ENCODE measurements around the gene MKNK2. TPM values are rescaled to one million over a fixed set of nuclear protein-coding genes. Genes with fewer than 3 reads are reported as not detected.

Gene MKNK2
- total RNA-seq, 3 donors from 2014 or later (not counting 1 experiment from before 2014, with no cell fraction given): 259 to 389 (median 322) TPM

DNA sequence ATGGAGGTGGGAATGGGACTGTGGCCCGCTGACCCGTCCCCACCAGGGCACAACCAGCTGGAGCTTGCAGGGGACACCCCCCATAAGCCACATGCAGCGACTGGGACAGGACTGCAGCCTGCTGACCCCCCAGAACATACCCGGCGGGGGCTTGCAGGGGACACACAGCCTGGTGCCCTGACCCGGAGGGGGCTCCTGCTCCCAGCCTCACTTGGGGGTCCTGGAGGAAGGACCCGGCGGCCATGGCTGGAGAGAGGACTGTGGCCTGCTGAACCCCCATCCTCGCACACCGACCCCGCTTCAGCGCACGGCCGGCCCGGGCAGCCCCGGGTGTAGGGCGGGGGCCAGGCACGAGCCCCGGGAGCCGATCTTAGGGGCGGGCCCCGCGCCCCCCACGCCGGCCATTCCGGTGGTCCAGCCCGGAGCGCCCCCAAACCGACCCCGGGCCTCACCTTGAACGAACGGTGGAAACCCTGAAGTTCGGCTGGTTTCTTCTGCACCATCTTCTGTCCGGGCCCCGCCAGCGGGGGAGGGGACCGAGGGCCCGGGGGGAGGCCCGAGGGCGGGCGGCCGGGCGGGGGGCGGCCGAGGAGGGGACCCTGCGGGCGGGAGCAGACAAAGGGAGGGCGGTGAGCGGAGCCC, 574 bp downstream of the MKNK2 start:
- H3K27ac Mint-ChIP-seq: peak overlapping the region; percentile 71 to 89
- Histone ChIP-seq H3K27ac (ENCODE audit: low read length) (peak overlapping the region; percentile 77), H3K27me3 (ENCODE audit: control insufficient read depth, insufficient read depth, low read length) (no peaks in the 10 kb centered on the region), H3K36me3 (ENCODE audit: control insufficient read depth, insufficient read depth, low read length) (peaks cover 27% of the 10 kb centered on the region), H3K4me1 (ENCODE audit: control insufficient read depth, insufficient read depth, low read length) (peaks cover 77% of the 10 kb centered on the region), H3K4me3 (ENCODE audit: low read length) (peak overlapping the region; percentile 91), H3K9me3 (ENCODE audit: control insufficient read depth, insufficient read depth, low read length) (no peaks in the 10 kb centered on the region)
- peak overlapping the region; percentile 81 for H3K4me3 Mint-ChIP-seq
- peak in 2 of 3 donors; percentile 7 to 8 for ATAC-seq
- H3K4me1 Mint-ChIP-seq: peaks cover 10 to 40% of the 10 kb centered on the region in 2 donors
- no peak for DNase-seq
- intact Hi-C loops (cut with micrococcal nuclease): loop anchor here (2.0 to 5.0 kb wide), 2 partner anchors 33 to 34 kb away; partner anchors contain the start of gene BTBD2
- no peaks in the 10 kb centered on the region for H3K27me3 Mint-ChIP-seq (ENCODE audit: low read depth in 2 of 2)
- TF ChIP-seq, protein P1, sequence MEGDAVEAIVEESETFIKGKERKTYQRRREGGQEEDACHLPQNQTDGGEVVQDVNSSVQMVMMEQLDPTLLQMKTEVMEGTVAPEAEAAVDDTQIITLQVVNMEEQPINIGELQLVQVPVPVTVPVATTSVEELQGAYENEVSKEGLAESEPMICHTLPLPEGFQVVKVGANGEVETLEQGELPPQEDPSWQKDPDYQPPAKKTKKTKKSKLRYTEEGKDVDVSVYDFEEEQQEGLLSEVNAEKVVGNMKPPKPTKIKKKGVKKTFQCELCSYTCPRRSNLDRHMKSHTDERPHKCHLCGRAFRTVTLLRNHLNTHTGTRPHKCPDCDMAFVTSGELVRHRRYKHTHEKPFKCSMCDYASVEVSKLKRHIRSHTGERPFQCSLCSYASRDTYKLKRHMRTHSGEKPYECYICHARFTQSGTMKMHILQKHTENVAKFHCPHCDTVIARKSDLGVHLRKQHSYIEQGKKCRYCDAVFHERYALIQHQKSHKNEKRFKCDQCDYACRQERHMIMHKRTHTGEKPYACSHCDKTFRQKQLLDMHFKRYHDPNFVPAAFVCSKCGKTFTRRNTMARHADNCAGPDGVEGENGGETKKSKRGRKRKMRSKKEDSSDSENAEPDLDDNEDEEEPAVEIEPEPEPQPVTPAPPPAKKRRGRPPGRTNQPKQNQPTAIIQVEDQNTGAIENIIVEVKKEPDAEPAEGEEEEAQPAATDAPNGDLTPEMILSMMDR (IDR thresholded peaks at IDR 0.05): no peak
- no peaks in the 10 kb centered on the region for H3K36me3 Mint-ChIP-seq
- WGBS (ENCODE audit: insufficient coverage): under 1% methylated on average over 49 of the region's 49 CpGs
- H3K9me3 Mint-ChIP-seq: no peaks in the 10 kb centered on the region

DNA sequence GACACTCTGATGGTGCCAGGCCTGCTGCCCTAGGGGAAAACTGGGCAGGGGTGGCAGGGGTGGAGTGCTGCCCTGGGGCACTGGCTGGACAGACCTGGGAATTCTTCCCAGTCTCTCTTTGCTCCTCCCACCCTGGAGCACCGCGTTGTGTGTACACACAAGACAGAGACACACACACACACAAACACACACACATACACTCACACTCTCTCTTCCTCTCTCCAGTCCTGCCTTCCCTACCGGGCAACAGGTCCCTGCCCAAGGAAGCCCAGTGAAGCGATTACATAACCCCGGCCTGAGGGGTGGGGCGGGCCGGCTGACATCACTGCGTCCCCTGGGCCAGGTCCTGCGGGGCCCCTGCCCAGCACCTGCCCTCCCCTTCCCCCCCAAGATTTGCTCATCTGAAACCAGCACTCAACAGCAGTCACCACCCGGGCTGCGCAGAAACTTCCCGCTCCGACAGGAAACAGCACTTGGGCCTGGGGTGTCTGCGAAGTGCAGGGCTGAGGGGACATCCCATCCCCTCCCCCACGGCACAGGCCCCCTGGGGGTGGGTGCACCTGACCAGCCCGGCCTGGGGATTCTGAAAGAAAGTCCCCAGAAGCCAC, 1.2 kb downstream of the MKNK2 start:
- peaks cover 32% of the 10 kb centered on the region for H3K36me3 ChIP-seq (ENCODE audit: control insufficient read depth, insufficient read depth, low read length)
- WGBS (ENCODE audit: insufficient coverage): under 1% methylated on average over 16 of the region's 16 CpGs
- peak; percentile 25 to 42 (median 28) for ATAC-seq
- H3K27me3 ChIP-seq (ENCODE audit: control insufficient read depth, insufficient read depth, low read length): no peaks in the 10 kb centered on the region
- peak overlapping the region; percentile 77 for H3K27ac ChIP-seq (ENCODE audit: low read length)
- H3K4me3 ChIP-seq (ENCODE audit: low read length): peak overlapping the region; percentile 91
- DNase-seq: peak; percentile 64 to 78
- Mint-ChIP-seq H3K4me3 (peak overlapping the region; percentile 81), H3K9me3 (no peaks in the 10 kb centered on the region), H3K4me1 (peaks cover 10 to 40% of the 10 kb centered on the region in 2 donors), H3K36me3 (no peaks in the 10 kb centered on the region), H3K27me3 (ENCODE audit: low read depth in 2 of 2) (no peaks in the 10 kb centered on the region), H3K27ac (peak overlapping the region; percentile 71 to 89)
- H3K4me1 ChIP-seq (ENCODE audit: control insufficient read depth, insufficient read depth, low read length): peaks cover 79% of the 10 kb centered on the region
- intact Hi-C loops (cut with micrococcal nuclease): loop anchor here (2.0 to 5.0 kb wide), 2 partner anchors 33 to 35 kb away; partner anchors contain the start of gene BTBD2
- H3K9me3 ChIP-seq (ENCODE audit: control insufficient read depth, insufficient read depth, low read length): no peaks in the 10 kb centered on the region
- TF ChIP-seq, protein P1 (IDR thresholded peaks at IDR 0.05): no peak

- Histone ChIP-seq H3K36me3 (ENCODE audit: control insufficient read depth, insufficient read depth, low read length) (peaks cover 36% of the 10 kb centered on the region), H3K9me3 (ENCODE audit: control insufficient read depth, insufficient read depth, low read length) (no peaks in the 10 kb centered on the region), H3K4me1 (ENCODE audit: control insufficient read depth, insufficient read depth, low read length) (peaks cover 82% of the 10 kb centered on the region), H3K27ac (ENCODE audit: low read length) (peak overlapping the region; percentile 77), H3K4me3 (ENCODE audit: low read length) (peak overlapping the region; percentile 91), H3K27me3 (ENCODE audit: control insufficient read depth, insufficient read depth, low read length) (no peaks in the 10 kb centered on the region)
- peaks cover 10 to 44% of the 10 kb centered on the region in 2 donors for H3K4me1 Mint-ChIP-seq
- WGBS (ENCODE audit: insufficient coverage): 67% methylated on average over 26 of the region's 27 CpGs
- no peak for DNase-seq
- H3K27ac Mint-ChIP-seq: peak overlapping the region; percentile 71 to 89
- ATAC-seq: no peak
- peak overlapping the region; percentile 81 for H3K4me3 Mint-ChIP-seq
- H3K27me3 Mint-ChIP-seq (ENCODE audit: low read depth in 2 of 2): no peaks in the 10 kb centered on the region
- TF ChIP-seq, protein P1 (IDR thresholded peaks at IDR 0.05): no peak
- intact Hi-C loops (cut with micrococcal nuclease): no loop called here
- H3K36me3 Mint-ChIP-seq: no peaks in the 10 kb centered on the region
- no peaks in the 10 kb centered on the region for H3K9me3 Mint-ChIP-seq
Measured at GRCh38 chr19:2048959-2049740, 1.9 kb downstream of the MKNK2 start.
